CD4-positive, alpha-beta T cell (primary cell): ENCODE results near the gene LCE6A. TPM values are rescaled to one million over a fixed set of nuclear protein-coding genes. Genes with fewer than 3 reads are reported as not detected.

Source experiments
- ATAC-seq: fragments of 200-7000 bp; cut with Tn5 transposase; one replicate; pipeline ENCODE4 v1.10.0; 2022; ENCODE audit warnings: mild to moderate bottlenecking; ENCODE audit not compliant: poor library complexity
- CTCF ChIA-PET: fragments of 350-600 bp; sonication (Branson Sonifier 250); formaldehyde crosslinking; loops from one replicate; lab custom pipeline; 2021; ENCODE audit warnings: antibody characterized with exemption, inconsistent platforms; lab: Charles Lee
- POLR2A ChIA-PET: fragments of 350-600 bp; sonication (Branson Sonifier 250); formaldehyde crosslinking; loops from one replicate; lab custom pipeline; 2021; ENCODE audit warnings: antibody characterized with exemption, inconsistent platforms; lab: Charles Lee
- DNase-seq, 14 experiments: peaks; one replicate each; pipeline ENCODE4 v3.0.0-alpha.2; 2013 to 2020; ENCODE audit warnings: mixed read lengths in 2 of 14
- H3K27ac ChIP-seq, 2 donors: one replicate each; pipeline versions ENCODE4 v1.5.1 to v1.7.0; 2013; ENCODE audit warnings: low read length in 2 of 2, low read depth in 1 of 2, mild to moderate bottlenecking in 1 of 2
- H3K27me3 ChIP-seq, 2 experiments: 1 replicate in 1 of 2; 2 replicates in 1 of 2; pipeline versions ENCODE4 v1.6.1 to v1.7.0; 2013; ENCODE audit warnings: low read length in 2 of 2, control low read depth in 1 of 2, mild to moderate bottlenecking in 1 of 2, moderate library complexity in 1 of 2; ENCODE audit not compliant: insufficient read depth in 2 of 2, control insufficient read depth in 1 of 2
- H3K36me3 ChIP-seq: one replicate; pipeline ENCODE4 v1.6.1; 2013; ENCODE audit warnings: low read length, control low read depth; ENCODE audit not compliant: insufficient read depth
- H3K4me1 ChIP-seq: one replicate; pipeline ENCODE4 v1.6.1; 2013; ENCODE audit warnings: low read length, control low read depth; ENCODE audit not compliant: insufficient read depth
- H3K4me3 ChIP-seq: one replicate; pipeline ENCODE4 v1.5.1; 2013; ENCODE audit warnings: mild to moderate bottlenecking, low read length, moderate library complexity
- H3K9me3 ChIP-seq, 2 experiments: 1 replicate in 1 of 2; 2 replicates in 1 of 2; pipeline versions ENCODE4 v1.6.1 to v1.7.0; 2013; ENCODE audit warnings: low read length in 2 of 2, mild to moderate bottlenecking in 2 of 2, control low read depth in 1 of 2, moderate library complexity in 1 of 2; ENCODE audit not compliant: control insufficient read depth in 1 of 2, insufficient read depth in 1 of 2
- H3K27ac Mint-ChIP-seq: one replicate; pipeline ENCODE4 v1.8.0; 2020; ENCODE audit warnings: mixed read lengths
- H3K27me3 Mint-ChIP-seq: one replicate; pipeline ENCODE4 v1.8.0; 2021; ENCODE audit warnings: mixed read lengths
- H3K36me3 Mint-ChIP-seq: one replicate; pipeline ENCODE4 v1.8.0; 2021; ENCODE audit warnings: low read depth, mixed read lengths
- H3K4me1 Mint-ChIP-seq: one replicate; pipeline ENCODE4 v1.8.0; 2021; ENCODE audit warnings: low read depth, mixed read lengths
- H3K4me3 Mint-ChIP-seq: one replicate; pipeline ENCODE4 v1.8.0; 2020; ENCODE audit warnings: mild to moderate bottlenecking, mixed read lengths
- H3K9me3 Mint-ChIP-seq: one replicate; pipeline ENCODE4 v1.8.0; 2020; ENCODE audit warnings: mixed read lengths
- intact Hi-C, 2 experiments: fragments of 100-400 bp; cut with DNase I in 1 of 2; cut with micrococcal nuclease in 1 of 2; formaldehyde crosslinking; loops; one replicate each; pipeline versions ENCODE4 v1.15.1 to v1.9.0; 2023 to 2025; cut with DNase I, micrococcal nuclease
- total RNA-seq, 174 experiments: library from RNA in 2 of 174; stranded (reverse) in 2 of 174; gene quantifications; one replicate each; pipeline ENCODE4 v1.2.3 and lab custom pipeline; 2021 to 2026
- TF ChIP-seq, protein P1 (sequence below): fragments of 200-600 bp; IDR thresholded peaks from one replicate; pipeline ENCODE4 v1.8.0; 2022; ENCODE audit warnings: antibody characterized with exemption, mild to moderate bottlenecking

The LCE6A gene
- total RNA-seq, 2 experiments from 2014 or later = not detected

DNA sequence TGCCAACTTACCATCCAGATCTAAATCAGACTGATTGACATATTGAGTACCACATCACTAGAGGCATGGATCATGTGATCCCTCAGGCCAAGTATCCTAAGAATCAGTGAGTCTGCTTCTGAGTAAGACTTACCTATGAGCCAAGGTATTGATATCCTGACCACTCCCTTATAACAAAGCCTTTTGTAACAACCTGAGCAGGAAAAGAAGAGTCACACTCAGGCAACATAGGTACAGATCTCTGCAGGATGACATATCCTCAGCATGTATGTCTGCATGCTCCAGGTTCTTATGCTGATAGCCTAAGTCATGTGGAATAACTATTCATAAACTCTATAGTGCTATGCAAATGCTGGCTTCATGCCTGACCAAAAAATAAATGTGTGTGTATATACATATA lies 17.7 kb upstream of the LCE6A start:
- Mint-ChIP-seq H3K36me3 (no peaks in the 10 kb centered on the region), H3K27me3 (peaks cover 52% of the 10 kb centered on the region), H3K4me1 (no peaks in the 10 kb centered on the region), H3K4me3 (no peak overlapping the region), H3K9me3 (no peaks in the 10 kb centered on the region), H3K27ac (no peak overlapping the region)
- ATAC-seq = no peak
- Histone ChIP-seq H3K4me3 (no peak overlapping the region), H3K27me3 (peaks cover 10 to 15% of the 10 kb centered on the region in 2 experiments), H3K36me3 (no peaks in the 10 kb centered on the region), H3K27ac (no peak overlapping the region), H3K4me1 (no peaks in the 10 kb centered on the region), H3K9me3 (no peaks in the 10 kb centered on the region)
- no peak for DNase-seq
- ChIA-PET CTCF (no interaction called here), POLR2A (no interaction called here)
- intact Hi-C loops = no loop called here
- TF ChIP-seq, protein P1, sequence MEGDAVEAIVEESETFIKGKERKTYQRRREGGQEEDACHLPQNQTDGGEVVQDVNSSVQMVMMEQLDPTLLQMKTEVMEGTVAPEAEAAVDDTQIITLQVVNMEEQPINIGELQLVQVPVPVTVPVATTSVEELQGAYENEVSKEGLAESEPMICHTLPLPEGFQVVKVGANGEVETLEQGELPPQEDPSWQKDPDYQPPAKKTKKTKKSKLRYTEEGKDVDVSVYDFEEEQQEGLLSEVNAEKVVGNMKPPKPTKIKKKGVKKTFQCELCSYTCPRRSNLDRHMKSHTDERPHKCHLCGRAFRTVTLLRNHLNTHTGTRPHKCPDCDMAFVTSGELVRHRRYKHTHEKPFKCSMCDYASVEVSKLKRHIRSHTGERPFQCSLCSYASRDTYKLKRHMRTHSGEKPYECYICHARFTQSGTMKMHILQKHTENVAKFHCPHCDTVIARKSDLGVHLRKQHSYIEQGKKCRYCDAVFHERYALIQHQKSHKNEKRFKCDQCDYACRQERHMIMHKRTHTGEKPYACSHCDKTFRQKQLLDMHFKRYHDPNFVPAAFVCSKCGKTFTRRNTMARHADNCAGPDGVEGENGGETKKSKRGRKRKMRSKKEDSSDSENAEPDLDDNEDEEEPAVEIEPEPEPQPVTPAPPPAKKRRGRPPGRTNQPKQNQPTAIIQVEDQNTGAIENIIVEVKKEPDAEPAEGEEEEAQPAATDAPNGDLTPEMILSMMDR = no peak

GRCh38 chr1:152827173-152827572 lies 15.5 kb upstream of the LCE6A start, which contains the start of gene LCE1A:
TSS of gene LCE1A (plus strand) at chr1:152827473. CDS start at chr1:152827473, 0 bp downstream.
- DNase-seq = no peak
- H3K4me3 Mint-ChIP-seq = no peak within 1 kb of the TSS
- Histone ChIP-seq H3K4me3 (no peak within 1 kb of the TSS), H3K27ac (no peak within 1 kb of the TSS), H3K9me3 (no peaks in the 10 kb centered on the region), H3K36me3 (no peaks in the 10 kb centered on the region), H3K4me1 (no peaks in the 10 kb centered on the region), H3K27me3 (peaks cover 10 to 12% of the 10 kb centered on the region in 2 experiments)
- intact Hi-C loops = no loop called here
- no peaks in the 10 kb centered on the region for H3K36me3 Mint-ChIP-seq
- H3K4me1 Mint-ChIP-seq = no peaks in the 10 kb centered on the region
- no peak within 1 kb of the TSS for H3K27ac Mint-ChIP-seq
- H3K27me3 Mint-ChIP-seq = peaks cover 55% of the 10 kb centered on the region
- TF ChIP-seq, protein P1 = no peak
- ChIA-PET CTCF (no interaction called here), POLR2A (no interaction called here)
- H3K9me3 Mint-ChIP-seq = no peaks in the 10 kb centered on the region
- ATAC-seq = no peak

DNA sequence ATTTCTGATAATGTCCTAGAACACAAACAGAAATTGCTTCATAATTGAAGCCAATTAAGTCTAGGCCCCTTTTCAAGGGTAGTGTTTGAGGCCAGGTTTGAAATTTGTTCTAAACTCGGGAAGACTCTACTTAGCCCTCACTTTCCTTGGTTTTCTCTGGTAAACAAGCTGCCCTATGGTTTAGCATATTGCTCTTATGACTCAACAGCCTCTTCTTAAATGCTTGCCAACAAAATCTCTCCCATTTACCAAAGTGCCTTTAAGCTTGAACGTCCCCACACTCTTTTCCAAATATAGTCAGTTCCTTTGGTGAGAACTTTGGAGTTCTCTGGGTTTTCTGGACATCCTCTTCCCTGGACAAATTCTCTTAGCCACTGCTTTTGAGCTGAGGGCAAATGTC lies 5.8 kb upstream of the LCE6A start:
- no peaks in the 10 kb centered on the region for H3K27me3 ChIP-seq
- DNase-seq (no peak), ATAC-seq (no peak)
- Mint-ChIP-seq H3K27me3 (peaks cover 5% of the 10 kb centered on the region), H3K4me3 (no peak overlapping the region), H3K9me3 (no peaks in the 10 kb centered on the region), H3K27ac (no peak overlapping the region), H3K36me3 (no peaks in the 10 kb centered on the region), H3K4me1 (no peaks in the 10 kb centered on the region)
- intact Hi-C loops = no loop called here
- CTCF ChIA-PET = no interaction called here
- H3K27ac ChIP-seq = no peak overlapping the region
- POLR2A ChIA-PET = no interaction called here
- no peaks in the 10 kb centered on the region for H3K4me1 ChIP-seq
- H3K4me3 ChIP-seq = no peak overlapping the region
- H3K9me3 ChIP-seq = no peaks in the 10 kb centered on the region
- H3K36me3 ChIP-seq = no peaks in the 10 kb centered on the region
- TF ChIP-seq, protein P1 = no peak
